HG03039 (cell line): ENCODE measurements around the gene ZNF619.

Experiments used
- ATAC-seq: cut with Tn5 transposase; IDR thresholded peaks from one replicate; pipeline ENCODE4 v1.9.1; 2021; ENCODE audit warnings: mild to moderate bottlenecking, moderate library complexity; ENCODE audit not compliant: unreplicated experiment

ZNF619 gene

DNA sequence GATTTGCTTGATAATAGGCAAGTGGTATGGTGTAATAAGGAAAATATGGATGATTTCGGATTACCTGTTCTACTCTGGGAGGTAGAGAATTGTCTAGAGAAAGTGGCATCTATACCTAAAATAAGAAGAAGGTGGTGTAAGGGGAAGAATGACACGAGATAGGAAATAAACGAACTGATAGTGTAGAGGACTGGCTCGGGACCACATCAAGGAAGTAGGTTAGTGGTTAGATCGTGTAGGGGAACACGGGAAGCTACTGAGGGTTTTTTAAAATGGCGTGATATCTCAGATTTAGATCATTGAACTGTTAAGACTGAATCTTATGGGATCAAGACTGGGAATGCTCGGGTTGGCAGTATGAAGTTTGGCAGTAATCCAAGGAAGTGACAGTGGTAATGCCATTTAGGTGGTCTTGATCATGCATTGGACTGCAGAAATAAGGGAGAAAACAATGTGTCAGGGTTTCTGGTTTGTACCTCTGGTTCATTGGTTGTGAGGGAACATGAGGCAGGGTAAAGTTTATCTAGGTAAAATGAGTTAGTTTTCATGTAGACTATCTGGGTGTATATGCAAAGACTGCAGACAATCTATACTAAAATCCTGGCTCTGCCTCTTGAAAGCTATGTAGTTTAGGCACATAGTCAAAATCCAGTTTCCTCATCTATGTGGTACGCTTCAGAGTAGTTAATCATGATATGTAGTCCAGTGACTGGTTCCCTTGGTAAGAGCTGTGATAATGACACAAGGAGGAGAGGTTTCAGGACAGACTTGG is 12.4 kb upstream of the ZNF619 start:
- ATAC-seq, result no peak

DNA sequence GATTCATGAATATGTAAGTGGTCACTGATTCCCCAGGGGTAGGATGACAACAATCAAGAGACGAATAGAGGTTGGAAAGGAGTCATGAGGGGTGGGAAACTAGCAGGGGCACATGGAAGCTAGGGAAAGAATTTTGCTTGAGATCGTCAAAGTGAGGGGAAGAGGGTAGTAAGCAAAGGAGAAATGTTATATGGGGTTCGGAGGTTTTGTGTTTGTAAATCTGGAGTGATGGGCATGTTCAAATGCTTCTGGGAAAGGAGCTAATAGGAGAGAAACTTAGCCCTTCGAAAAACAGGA is 11.9 kb upstream of the ZNF619 start:
- no peak for ATAC-seq

DNA sequence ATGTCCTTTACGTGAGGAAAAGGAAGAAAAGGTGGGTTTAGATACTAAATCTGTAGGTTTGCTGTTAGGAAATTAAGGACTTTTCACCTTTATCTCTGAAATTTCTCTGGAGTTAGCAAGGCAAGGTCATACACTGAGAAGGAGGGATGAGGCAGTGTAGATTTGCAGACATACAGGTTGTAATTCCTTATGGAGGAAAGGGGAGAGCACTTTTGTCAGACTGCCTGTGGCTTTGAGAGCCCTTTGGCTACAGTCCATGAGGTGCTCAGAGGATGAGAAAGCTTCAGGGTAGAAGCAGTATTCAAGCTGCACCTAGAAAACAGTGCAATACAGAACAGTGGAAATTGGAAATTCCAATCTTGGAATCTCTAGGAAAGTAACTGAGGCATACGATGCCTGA is 11.5 kb upstream of the ZNF619 start:
- no peak for ATAC-seq

DNA sequence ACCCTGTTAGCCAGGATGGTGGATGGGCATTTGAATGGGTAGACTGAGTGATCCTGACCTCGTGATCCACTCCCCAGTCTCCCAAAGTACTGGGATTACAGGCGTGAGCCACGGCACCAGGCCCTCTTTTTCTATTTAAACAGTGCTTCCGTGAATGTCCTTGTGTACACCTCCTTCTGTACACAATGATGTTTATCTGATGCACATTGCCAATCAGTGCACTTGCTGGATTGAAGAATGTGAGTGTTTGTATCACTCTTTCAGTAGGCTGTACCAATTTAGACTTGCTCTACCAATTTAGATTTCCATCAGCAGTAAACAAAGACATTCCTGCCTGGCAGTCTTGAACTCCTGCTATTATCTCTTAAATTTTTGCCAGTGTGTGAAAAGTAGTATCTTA is 8.9 kb upstream of the ZNF619 start:
- ATAC-seq, result no peak

DNA sequence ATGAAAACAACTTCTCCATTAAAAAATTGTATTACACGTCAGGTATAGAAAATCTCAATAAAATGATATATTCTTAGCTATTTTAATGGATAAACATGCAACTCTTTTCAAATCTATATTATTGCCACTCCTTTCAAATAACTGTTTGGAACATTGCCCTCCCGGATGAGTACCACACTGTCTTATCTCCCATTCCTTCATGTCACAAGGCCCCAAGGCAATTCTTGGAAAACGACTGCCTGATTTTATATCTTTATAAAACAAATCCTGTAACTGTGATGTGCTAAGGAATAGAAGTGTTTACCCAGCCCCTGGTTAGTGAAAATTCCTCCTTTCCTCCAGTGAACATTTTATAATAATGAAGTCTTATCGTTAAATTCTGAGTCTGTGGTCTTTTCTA is 6.2 kb upstream of the ZNF619 start:
- no peak for ATAC-seq

DNA sequence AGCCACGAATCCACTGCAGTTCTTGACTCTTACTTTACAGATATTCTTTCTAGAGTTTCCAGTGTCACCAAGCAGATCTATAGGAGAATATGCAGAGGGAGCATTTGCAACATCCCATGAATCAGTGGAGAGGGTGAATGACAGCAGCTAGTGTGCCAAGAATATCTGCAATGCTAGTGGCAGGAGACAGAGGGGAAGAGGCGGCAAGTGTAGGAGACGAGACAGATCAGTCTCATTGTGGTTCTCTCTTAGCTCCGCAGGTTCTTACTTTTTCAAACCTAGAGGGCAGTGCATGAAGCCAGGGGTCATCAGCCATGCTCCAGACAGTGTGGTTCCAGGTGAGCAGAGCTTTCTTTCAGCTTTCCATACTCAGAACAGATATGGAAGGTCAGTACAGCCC is 744 bp downstream of the ZNF619 start:
- ATAC-seq, result no peak

DNA sequence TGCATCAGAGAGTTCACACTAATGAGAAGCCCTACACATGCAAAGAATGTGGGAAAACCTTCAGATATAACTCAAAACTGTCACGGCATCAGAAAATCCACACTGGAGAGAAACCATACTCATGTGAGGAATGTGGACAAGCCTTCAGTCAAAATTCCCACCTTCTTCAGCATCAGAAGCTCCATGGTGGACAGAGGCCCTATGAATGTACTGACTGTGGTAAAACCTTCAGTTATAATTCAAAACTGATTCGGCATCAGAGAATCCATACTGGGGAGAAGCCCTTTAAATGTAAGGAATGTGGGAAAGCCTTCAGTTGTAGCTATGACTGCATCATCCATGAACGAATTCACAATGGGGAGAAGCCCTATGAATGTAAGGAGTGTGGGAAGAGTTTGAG is 10.2 kb downstream of the ZNF619 start:
- no peak for ATAC-seq

DNA sequence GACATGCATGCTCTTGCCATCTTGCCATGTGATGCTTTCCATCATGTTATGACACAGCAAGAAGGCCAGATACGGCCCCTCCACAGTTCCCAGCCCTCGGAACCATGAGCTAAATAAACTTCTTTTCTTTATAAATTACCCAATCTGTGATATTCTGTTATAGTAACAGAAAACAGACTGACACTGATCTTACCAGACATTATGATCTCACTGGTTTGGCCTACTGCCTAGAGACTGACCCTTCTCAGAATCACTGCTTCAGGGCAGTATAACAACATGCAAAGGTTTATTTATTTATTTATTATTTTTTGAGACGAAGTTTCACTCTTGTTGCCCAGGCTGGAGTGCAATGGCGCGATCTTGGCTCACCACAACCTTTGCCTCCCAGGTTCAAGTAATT is 14.0 kb downstream of the ZNF619 start:
- no peak for ATAC-seq

DNA sequence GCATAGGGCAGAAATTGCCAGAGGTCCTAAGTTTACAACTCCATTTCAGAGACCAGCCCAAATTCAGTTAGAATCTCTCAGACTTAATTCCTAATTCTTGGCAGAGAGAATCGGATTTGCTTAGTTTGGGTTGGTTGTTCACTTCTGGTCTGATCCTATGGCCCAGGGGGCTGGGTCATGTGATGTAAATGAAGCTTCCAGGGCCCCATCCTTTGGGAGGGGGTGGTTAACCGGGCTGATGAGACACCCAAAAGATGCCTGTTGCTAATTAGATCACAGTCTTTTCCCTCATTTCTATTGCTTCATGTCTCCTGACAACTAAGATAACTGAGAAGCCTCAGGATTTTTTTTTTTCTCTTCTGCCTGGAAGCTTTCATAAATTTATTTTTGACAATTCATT is 17.8 kb downstream of the ZNF619 start:
- no peak for ATAC-seq

DNA sequence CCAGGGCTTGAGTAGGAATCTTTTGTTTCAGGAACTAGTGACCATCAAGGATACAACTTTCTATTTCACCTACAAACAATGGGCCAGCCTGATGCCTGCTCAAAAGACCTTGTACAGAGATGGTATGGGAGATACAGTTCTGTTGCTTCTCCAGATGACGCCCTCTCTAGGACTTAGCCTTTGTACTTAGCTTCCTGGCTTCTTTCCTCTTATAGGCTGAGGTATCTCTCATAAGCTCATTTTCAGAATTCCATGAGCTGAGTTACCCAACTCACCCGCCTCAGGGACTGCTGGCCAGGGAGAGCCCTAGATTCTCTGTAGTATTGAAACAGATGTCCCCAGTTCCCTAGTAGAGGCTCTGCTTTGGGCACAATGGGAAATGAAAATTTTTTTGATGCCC is 20.4 kb downstream of the ZNF619 start:
- ATAC-seq, result no peak

DNA sequence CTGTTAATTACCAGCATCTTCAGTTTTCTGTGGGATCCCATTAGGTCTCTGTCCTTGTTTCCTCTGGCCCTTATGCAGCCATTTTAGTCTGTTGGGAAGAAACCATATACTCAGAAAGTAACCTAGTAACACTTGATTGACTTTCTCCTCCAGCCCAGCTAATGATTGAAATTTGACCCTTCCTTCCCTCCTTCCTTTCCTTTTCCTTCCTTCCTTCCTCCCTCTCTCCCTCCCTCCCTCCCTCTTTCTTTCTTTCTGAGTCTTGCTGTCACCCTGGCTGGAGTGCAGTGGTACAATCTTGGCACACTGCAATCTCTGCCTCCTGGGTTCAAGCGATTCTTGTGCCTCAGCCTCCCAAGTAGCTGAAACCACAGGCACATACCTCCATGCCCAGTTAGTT is 23.0 kb downstream of the ZNF619 start:
- ATAC-seq, result no peak

DNA sequence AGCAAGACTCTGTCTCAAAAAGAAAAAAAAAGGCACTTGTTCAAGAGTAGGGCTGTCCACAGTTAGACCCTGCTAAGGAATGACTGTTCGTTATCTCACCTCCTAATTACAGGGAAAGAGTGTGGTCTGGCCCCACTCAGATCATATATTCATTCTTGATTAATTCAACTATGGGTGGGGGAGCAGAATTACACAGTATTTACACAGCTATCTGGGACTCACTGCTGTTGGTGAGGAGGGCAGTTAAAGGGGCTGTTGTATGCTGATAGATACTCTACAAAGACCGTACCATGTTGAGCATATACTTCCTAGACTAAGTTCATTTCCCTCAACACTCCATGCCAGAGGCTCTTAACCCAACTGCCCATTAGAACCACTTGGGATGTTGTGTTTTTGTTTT is 25.1 kb downstream of the ZNF619 start:
- ATAC-seq, result no peak

DNA sequence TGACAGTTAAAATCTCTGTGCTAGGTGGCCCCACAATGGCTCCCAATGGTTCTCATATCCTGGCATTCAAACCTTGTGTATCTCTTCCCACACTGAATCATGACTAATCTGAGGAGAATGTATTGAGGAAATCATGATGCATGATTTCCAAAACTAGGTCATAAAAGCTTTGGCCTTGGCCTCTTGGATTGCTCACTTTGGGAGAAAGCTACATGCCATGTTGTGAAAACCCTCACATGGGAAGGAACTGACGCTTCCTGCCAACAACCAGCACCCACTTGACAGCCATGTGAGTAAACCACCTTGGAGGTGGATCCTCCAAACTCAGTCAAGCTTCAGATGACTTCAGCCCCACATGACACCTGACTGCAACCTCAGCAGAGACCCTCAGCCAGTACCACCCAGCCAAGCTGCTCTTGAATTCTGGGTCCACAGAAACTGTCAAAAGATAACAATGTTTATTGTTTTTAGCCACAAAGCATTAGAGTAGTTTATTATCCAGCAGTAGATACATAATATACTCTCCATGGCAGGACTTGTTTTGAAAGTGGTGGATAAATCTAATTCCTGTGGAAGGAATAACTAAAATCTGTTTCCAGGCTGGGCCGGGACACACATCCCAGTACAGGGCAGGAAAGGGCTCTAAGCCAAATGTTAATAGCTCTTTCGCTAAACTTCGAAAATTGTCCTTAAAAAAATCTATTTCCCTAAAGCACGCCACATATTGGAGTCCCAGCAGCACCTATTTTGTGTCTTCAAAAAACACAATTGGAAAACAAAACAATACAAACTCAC is 27.9 kb downstream of the ZNF619 start:
- ATAC-seq, result no peak

DNA sequence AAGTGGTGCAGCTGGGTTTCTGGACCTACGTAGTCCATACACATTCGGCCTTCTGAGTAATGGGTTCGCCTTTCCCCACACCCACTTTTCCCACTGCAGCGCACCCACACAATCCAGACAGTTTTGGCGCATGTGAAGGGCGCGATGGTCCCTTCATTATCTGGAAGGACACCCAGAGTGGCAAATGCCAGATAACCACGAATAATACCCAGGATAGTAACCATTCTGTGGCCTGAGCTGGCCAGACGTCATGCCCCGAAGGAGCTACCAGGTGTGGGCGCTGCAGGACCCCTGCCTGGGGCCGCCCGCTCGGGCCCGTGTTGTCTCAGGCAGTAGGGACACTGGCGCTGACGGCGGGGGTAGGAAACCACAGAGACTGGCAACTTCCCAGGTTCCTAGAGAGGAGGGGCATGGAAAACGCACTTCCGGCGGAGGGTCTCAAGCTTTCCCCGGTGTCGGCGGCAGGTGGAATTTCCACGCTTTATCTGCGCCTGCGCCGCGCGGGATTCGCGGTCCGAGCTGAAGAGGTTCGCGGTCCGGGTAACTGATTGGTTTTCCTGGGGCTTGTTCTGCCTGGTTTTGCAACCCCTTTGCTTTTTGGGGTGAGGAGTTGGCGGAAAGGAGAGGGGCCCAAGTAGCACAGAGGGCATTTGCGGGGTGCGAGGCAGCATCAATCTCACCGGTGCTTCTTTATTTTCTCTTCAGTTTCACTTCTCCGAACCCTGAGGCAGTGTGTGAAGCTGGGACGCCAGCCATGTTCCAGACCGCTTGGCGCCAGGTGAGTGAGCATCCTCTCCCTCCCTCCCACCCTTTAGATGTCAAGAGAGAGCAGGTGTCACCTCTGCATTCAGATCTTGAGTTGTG is 28.9 kb downstream of the ZNF619 start, which contains the start of gene ZNF620:
Gene ZNF620 (plus strand): TSS at position 441 of the 864 bp plus-strand sequence. CDS start 314 bp downstream, at position 755.
- peak; percentile 61 for ATAC-seq

DNA sequence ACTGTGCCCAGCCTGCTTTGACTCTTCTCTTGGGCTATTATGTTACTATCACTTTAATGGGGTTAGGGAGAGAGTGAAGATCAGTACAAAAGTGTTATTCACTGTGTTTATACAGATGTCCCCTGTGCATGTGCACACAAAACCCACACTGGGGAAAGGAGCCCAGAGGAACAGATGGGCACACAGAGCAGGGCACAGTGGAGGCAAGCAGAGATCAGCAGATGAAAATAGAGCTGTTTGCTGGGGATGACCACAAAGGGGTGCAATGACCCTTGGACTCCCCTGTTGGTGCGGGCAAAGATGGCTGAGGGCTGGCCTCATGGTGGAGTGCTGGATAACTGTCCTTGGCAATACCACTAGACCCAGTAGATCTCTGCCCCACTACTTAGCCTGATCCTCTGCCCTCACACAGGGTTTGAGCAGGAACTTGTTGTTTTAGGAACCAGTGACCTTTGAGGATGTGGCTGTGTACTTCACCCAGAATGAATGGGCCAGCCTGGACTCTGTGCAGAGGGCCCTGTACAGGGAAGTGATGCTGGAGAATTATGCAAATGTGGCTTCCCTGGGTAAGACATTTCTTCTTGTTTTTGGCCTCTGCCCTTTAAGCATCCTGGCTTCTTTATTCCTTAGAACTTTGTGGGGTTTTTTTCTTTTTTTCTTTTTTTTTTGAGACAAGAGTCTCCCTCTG is 34.3 kb downstream of the ZNF619 start:
- ATAC-seq, result no peak

DNA sequence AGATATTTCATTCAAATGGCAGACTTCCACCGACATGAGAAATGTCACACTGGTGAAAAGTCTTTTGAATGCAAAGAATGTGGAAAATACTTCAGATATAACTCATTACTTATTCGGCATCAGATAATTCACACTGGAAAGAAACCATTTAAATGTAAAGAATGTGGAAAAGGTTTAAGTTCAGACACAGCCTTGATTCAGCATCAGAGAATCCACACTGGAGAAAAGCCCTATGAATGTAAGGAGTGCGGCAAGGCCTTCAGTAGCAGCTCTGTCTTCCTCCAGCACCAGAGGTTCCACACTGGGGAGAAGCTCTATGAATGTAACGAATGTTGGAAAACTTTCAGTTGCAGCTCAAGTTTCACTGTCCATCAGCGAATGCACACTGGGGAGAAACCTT is 39.3 kb downstream of the ZNF619 start:
- ATAC-seq, result no peak

DNA sequence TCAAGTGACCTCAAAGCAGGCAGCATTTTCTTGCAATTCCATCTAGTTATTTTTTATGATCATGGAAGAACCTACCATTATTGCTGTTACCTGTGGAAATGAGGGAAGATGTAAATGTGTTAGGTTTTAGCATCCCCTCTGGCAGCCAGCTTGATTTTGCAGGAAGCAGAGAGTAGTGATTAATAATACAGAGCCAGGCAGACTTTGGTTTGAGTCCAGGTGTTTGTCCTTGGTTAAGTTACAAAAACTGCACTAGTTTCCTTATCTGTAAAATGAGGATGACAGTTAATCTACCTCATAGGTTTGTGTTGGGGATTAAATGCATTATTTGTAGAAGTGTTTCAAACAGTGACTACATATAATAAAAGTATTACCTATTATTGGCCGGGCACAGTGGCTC is 41.1 kb downstream of the ZNF619 start:
- ATAC-seq, result no peak

DNA sequence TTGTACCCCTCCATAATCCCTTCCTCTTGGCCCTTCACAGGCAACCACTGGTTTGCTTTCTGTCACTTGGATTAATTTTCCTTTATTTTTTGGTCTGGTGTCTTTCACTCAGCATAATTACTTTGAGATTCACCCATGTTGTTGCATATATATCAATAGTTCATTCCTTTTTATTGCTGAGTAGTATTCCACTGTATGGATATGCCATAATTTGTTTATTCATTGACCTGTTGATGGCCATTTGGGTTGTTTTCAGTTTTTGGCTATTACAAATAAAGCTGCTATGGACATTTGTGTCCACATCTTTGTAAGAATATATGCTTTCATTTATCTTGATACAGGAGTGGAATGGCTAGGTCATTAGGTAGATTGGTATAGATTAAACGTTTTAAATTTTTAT is 41.9 kb downstream of the ZNF619 start:
- no peak for ATAC-seq

DNA sequence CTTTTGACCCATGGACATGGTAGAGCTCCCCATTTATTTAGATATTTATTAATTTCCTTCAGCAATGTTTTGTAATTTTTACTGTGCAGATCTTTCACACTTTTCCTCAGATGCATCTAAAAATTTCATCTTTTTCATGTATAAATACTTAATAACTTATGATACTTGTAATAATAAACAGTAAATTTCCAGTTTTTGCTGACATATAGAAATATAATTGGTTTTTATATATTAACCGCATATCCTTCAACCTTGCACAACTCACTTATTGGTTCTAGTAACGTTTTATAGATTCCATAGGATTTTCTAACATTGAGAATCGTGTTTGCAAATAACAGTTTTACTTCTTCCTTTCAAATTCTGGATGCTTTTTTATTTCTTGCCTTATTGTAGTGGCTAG is 44.3 kb downstream of the ZNF619 start:
- no peak for ATAC-seq

DNA sequence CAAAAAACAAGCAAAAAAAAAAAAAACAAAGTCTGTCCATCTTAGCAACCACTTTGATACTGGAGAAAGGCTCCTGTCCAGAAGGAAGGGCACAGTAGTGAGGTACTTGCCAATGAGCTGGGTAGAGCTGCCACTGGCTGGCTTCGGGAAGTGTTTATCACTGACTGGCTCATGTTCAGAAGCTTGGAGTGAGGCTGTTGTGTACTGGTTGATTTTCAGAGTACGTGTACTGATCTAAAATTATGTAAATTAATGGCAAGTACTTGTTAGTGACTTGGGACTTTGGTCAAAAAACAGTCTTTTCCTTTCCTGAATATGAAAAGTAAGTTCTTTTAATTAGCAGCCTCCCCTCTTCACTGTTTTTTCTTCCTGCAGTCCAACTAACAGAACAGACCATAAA is 46.9 kb downstream of the ZNF619 start:
- no peak for ATAC-seq

DNA sequence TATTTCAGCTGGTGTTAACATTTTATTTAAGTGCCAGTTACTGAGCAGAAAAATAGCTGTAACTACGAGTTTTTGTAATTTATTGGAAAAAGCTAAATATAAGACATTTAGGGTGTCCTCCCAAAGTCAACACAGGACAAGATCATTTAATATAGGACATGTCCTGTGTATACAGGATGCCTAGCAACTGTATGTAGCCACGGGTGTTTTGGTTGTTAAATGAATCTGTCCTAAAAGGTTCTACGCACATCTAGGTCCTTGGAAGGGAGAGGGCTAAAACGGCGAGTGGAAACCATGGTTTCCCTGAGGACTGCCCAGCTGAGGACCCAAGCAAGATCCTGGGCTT is 47.3 kb downstream of the ZNF619 start:
- ATAC-seq, result no peak
